GM12878 (cell line): ENCODE measurements around the gene PLXNA2. TPM values are rescaled to one million over a fixed set of nuclear protein-coding genes. Genes with fewer than 3 reads are reported as not detected.

ENCODE experiments used
- ATAC-seq: fragments of 200-7000 bp; cut with Tn5 transposase; 3 replicates; pipeline ENCODE4 v1.9.1; 2020; ENCODE audit warnings: mild to moderate bottlenecking, moderate library complexity
- BruUV-seq: library from RNA; stranded (reverse); fragments of 400-500 nt; replicated peaks from 2 replicates; lab custom pipeline; 2021; lab: Mats Ljungman, UMichigan
- CTCF ChIA-PET: fragments of 300-600 bp; sonication (Branson Sonifier 250); formaldehyde crosslinking; extraction: SDS; loops from one replicate; lab custom pipeline; 2021; ENCODE audit warnings: inconsistent platforms; lab: Yijun Ruan, JAX
- POLR2A ChIA-PET: fragments of 350-600 bp; formaldehyde crosslinking; extraction: SDS; loops from one replicate; lab custom pipeline; 2021; ENCODE audit warnings: inconsistent platforms; lab: Charles Lee
- RAD21 ChIA-PET: fragments of 300-600 bp; sonication (Branson Sonifier 250); formaldehyde crosslinking; loops from one replicate; lab custom pipeline; 2023; ENCODE audit warnings: antibody characterized with exemption; ENCODE audit not compliant: unreplicated experiment; lab: Charles Lee
- SMC1A ChIA-PET: fragments of 300-600 bp; sonication (Branson Sonifier 250); formaldehyde crosslinking; loops from one replicate; lab custom pipeline; 2023; ENCODE audit not compliant: unreplicated experiment, uncharacterized antibody; lab: Charles Lee
- DNase-seq: peaks from one replicate; pipeline ENCODE4 v3.0.0-alpha.2; 2011; ENCODE audit warnings: low read depth, low spot score
- FAIRE-seq: peaks from 3 replicates; lab custom pipeline; 2011; peaks lifted over from hg19 to GRCh38; lab: Jason Lieb, UNC
- H2AFZ ChIP-seq: 2 replicates; pipeline ENCODE4 v1.6.0; 2011; ENCODE audit warnings: low read depth, low read length, control low read depth; ENCODE audit not compliant: control insufficient read depth
- H3K27ac ChIP-seq: 2 replicates; pipeline ENCODE4 v1.5.1; 2011; ENCODE audit warnings: control low read depth; ENCODE audit not compliant: control insufficient read depth, insufficient read depth
- H3K27me3 ChIP-seq, 2 experiments: replicated peaks in 1 of 2; 2 replicates each; pipeline versions ENCODE4 v1.6.0 to v1.6.1; 2011; ENCODE audit warnings: low read length in 1 of 2; ENCODE audit not compliant: control insufficient read depth in 2 of 2, insufficient read depth in 2 of 2
- H3K36me3 ChIP-seq, 2 experiments: 2 replicates each; pipeline ENCODE4 v1.5.1; 2011; ENCODE audit warnings: low read length in 1 of 2; ENCODE audit not compliant: control insufficient read depth in 2 of 2, insufficient read depth in 2 of 2
- H3K4me1 ChIP-seq: 2 replicates; pipeline ENCODE4 v1.6.1; 2011; ENCODE audit warnings: mild to moderate bottlenecking, low read length, moderate library complexity, mixed read lengths; ENCODE audit not compliant: control insufficient read depth, insufficient read depth
- H3K4me2 ChIP-seq: 2 replicates; pipeline ENCODE4 v1.6.0; 2011; ENCODE audit warnings: control low read depth; ENCODE audit not compliant: control insufficient read depth, insufficient read depth
- H3K4me3 ChIP-seq: fragments of 200-600 bp; sonication (generic); 2 replicates; pipeline ENCODE4 v1.5.1; 2016
- H3K79me2 ChIP-seq: 2 replicates; pipeline ENCODE4 v1.6.0; 2011; ENCODE audit warnings: low read length; ENCODE audit not compliant: control insufficient read depth, insufficient read depth
- H3K9ac ChIP-seq: 2 replicates; pipeline ENCODE4 v1.8.0; 2011; ENCODE audit warnings: low read length, control low read depth, mixed read lengths; ENCODE audit not compliant: control insufficient read depth, insufficient read depth
- H3K9me3 ChIP-seq: replicated peaks from 3 replicates; pipeline ENCODE4 v1.5.1; 2011; ENCODE audit warnings: mild to moderate bottlenecking, low read length; ENCODE audit not compliant: control insufficient read depth, insufficient read depth
- H4K20me1 ChIP-seq: 2 replicates; pipeline ENCODE4 v1.6.0; 2011; ENCODE audit not compliant: control insufficient read depth, insufficient read depth
- ATF3 ChIP-seq: IDR thresholded peaks from 2 replicates; pipeline ENCODE4 v1.6.1; 2011; ENCODE audit warnings: low read depth, mild to moderate bottlenecking, low read length, moderate library complexity, borderline replicate concordance; ENCODE audit errors: extremely low read depth
- DPF2 ChIP-seq: fragments of 450-650 bp; IDR thresholded peaks from 2 replicates; pipeline ENCODE4 v1.6.1; 2017; ENCODE audit warnings: mild to moderate bottlenecking
- HDGF ChIP-seq: fragments of 450-650 bp; IDR thresholded peaks from 2 replicates; pipeline ENCODE4 v1.6.1; 2016; ENCODE audit warnings: antibody characterized with exemption
- IKZF1 ChIP-seq: fragments of 450-650 bp; conservative IDR thresholded peaks from 2 replicates; pipeline ENCODE4 v1.6.1; 2017; ENCODE audit warnings: antibody characterized with exemption, mild to moderate bottlenecking
- JUNB ChIP-seq: IDR thresholded peaks from 2 replicates; pipeline ENCODE4 v1.6.1; 2016; ENCODE audit warnings: antibody characterized with exemption, mild to moderate bottlenecking
- NFXL1 ChIP-seq: fragments of 450-650 bp; IDR thresholded peaks from 2 replicates; pipeline ENCODE4 v1.6.1; 2017; ENCODE audit warnings: antibody characterized with exemption, mild to moderate bottlenecking, borderline replicate concordance
- RAD51 ChIP-seq: fragments of 450-650 bp; IDR thresholded peaks from 2 replicates; pipeline ENCODE4 v1.6.1; 2016; ENCODE audit warnings: moderate library complexity, mild to moderate bottlenecking, inconsistent platforms
- SIX5 ChIP-seq: IDR thresholded peaks from 2 replicates; pipeline ENCODE4 v1.6.1; 2011; ENCODE audit warnings: mild to moderate bottlenecking, low read depth, low read length, moderate library complexity; ENCODE audit not compliant: severe bottlenecking
- SP1 ChIP-seq: IDR thresholded peaks from one replicate; pipeline ENCODE4 v1.6.1; 2011; ENCODE audit warnings: low read depth, low read length
- YBX1 ChIP-seq: fragments of 450-650 bp; IDR thresholded peaks from 2 replicates; pipeline ENCODE4 v1.6.1; 2016; ENCODE audit warnings: antibody characterized with exemption
- WGBS: methylation state at CpG from one replicate; pipeline ENCODE4 v1.1.6; 2016; ENCODE audit warnings: low lambda C conversion rate; ENCODE audit not compliant: insufficient replicate concordance, insufficient coverage; ENCODE audit errors: missing lambda C conversion rate; 5-methylcytosine and 5-hydroxymethylcytosine counted together
- in situ Hi-C: fragments of 300-500 bp; cut with MboI; formaldehyde crosslinking; loops from 9 replicates; pipeline ENCODE4 v1.14.3; 2018; ENCODE audit warnings: mixed read lengths
- intact Hi-C: fragments of 100-400 bp; cut with micrococcal nuclease; formaldehyde crosslinking; loops from one replicate; pipeline ENCODE4 v1.14.2; 2022; ENCODE audit not compliant: unreplicated experiment
- polyA plus RNA-seq, 11 experiments: library from polyadenylated mRNA; depleted of rRNA in 4 of 11; unstranded in 6 of 11; stranded (reverse) in 5 of 11; fragments of >200 nt; fragmentation: Nextera tagmentation in 4 of 11; fragmentation: Illumina TruSeq in 1 of 11; extraction: Ambion mirVana in 4 of 11; extraction: Trizol in 1 of 11; gene quantifications; 1 replicate in 1 of 11; 2 replicates in 10 of 11; pipeline versions ENCODE4 v1.2.1 to v1.2.3, GENCODE V29; 2011 to 2016; ENCODE audit warnings: inconsistent platforms in 2 of 11, missing spikeins in 2 of 11, low read depth in 1 of 11
- total RNA-seq, 4 experiments: library from RNA; depleted of rRNA in 3 of 4; stranded (reverse); fragments of >200 nt in 3 of 4; fragmentation: Illumina TruSeq in 1 of 4; extraction: Trizol in 1 of 4; gene quantifications; 2 replicates each; pipeline versions ENCODE4 v1.2.1 to v1.2.3, GENCODE V29; 2013 to 2021
- TF ChIP-seq, protein P1 (sequence below): fragments of 450-650 bp; conservative IDR thresholded peaks from 2 replicates; pipeline ENCODE4 v1.6.1; 2017; ENCODE audit warnings: mild to moderate bottlenecking, moderate library complexity
- TF ChIP-seq, protein P2 (sequence below): IDR thresholded peaks from 2 replicates; pipeline ENCODE4 v1.6.1; 2012; ENCODE audit warnings: low read depth, low read length, improper control_type of control experiment
- TF ChIP-seq, protein P3 (sequence below): fragments of 450-650 bp; IDR thresholded peaks from 2 replicates; pipeline ENCODE4 v1.6.1; 2017; ENCODE audit warnings: mild to moderate bottlenecking, moderate library complexity

PLXNA2 gene
- total and polyA plus RNA-seq, 10 of the 15 experiments (the other 5 are each of a cell fraction or from before 2014, with no cell fraction given) = under 0.01 to 0.08 (median 0.07) TPM; not detected in 4

DNA sequence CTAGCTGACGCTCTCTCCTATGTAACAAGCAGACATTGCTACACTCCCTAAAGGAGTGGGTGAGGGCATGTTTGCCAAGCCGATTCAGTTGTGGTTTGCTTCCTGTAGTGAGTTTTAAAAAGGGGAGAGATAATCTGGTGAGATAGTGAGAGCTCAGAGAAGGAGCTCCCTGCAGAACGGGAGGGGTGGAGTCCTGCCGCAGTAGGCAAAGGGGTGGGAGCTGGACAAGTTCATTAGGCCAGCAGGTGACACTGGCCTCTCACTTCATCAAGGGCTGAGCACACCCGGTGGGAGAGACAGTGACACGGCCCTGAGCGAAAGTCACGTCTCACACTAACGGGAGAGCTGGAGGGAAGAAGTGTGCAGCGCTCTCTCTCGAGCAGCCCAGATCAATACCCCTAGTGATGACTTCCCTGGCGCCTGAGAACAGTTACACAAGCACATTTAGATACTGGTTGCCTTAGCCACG, 189.2 kb downstream of the PLXNA2 start:
- CTCF ChIA-PET = interaction anchor here (0.6 to 1.2 kb wide), 2 partner anchors 10 to 34 kb away, joined by 3 read pairs; no protein-coding TSS in a partner anchor
- DNase-seq = no peak

More for the DNA sequence above, 189.2 kb downstream of the PLXNA2 start:
- SMC1A ChIA-PET = interaction anchor here (0.8 kb wide), 1 partner anchor 83 kb away, joined by 3 read pairs; no protein-coding TSS in a partner anchor
- Histone ChIP-seq H3K36me3 (no peaks in the 10 kb centered on the region), H3K4me3 (no peak overlapping the region), H4K20me1 (no peaks in the 10 kb centered on the region), H2AFZ (no peak overlapping the region), H3K4me2 (no peak overlapping the region), H3K27me3 (peaks cover 0 to 8% of the 10 kb centered on the region in 2 experiments; a peak in 3 of 4 replicates), H3K9me3 (no peaks in the 10 kb centered on the region), H3K27ac (no peak overlapping the region), H3K4me1 (no peaks in the 10 kb centered on the region), H3K9ac (no peak overlapping the region), H3K79me2 (no peaks in the 10 kb centered on the region)
- 37% methylated on average over 13 of the region's 13 CpGs for WGBS
- no peak for FAIRE-seq
- RAD21 ChIA-PET = no interaction called here
- intact Hi-C loops = no loop called here
- no TSS peak for BruUV-seq
- TF ChIP-seq SIX5 (no peak), JUNB (no peak), DPF2 (no peak), NFXL1 (no peak), ATF3 (no peak), RAD51 (no peak), IKZF1 (no peak), YBX1 (no peak), HDGF (no peak), SP1 (no peak)
- TF ChIP-seq, protein P1, sequence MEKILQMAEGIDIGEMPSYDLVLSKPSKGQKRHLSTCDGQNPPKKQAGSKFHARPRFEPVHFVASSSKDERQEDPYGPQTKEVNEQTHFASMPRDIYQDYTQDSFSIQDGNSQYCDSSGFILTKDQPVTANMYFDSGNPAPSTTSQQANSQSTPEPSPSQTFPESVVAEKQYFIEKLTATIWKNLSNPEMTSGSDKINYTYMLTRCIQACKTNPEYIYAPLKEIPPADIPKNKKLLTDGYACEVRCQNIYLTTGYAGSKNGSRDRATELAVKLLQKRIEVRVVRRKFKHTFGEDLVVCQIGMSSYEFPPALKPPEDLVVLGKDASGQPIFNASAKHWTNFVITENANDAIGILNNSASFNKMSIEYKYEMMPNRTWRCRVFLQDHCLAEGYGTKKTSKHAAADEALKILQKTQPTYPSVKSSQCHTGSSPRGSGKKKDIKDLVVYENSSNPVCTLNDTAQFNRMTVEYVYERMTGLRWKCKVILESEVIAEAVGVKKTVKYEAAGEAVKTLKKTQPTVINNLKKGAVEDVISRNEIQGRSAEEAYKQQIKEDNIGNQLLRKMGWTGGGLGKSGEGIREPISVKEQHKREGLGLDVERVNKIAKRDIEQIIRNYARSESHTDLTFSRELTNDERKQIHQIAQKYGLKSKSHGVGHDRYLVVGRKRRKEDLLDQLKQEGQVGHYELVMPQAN = no peak
- TF ChIP-seq, protein P2, sequence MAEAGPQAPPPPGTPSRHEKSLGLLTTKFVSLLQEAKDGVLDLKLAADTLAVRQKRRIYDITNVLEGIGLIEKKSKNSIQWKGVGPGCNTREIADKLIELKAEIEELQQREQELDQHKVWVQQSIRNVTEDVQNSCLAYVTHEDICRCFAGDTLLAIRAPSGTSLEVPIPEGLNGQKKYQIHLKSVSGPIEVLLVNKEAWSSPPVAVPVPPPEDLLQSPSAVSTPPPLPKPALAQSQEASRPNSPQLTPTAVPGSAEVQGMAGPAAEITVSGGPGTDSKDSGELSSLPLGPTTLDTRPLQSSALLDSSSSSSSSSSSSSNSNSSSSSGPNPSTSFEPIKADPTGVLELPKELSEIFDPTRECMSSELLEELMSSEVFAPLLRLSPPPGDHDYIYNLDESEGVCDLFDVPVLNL = no peak
- TF ChIP-seq, protein P3, sequence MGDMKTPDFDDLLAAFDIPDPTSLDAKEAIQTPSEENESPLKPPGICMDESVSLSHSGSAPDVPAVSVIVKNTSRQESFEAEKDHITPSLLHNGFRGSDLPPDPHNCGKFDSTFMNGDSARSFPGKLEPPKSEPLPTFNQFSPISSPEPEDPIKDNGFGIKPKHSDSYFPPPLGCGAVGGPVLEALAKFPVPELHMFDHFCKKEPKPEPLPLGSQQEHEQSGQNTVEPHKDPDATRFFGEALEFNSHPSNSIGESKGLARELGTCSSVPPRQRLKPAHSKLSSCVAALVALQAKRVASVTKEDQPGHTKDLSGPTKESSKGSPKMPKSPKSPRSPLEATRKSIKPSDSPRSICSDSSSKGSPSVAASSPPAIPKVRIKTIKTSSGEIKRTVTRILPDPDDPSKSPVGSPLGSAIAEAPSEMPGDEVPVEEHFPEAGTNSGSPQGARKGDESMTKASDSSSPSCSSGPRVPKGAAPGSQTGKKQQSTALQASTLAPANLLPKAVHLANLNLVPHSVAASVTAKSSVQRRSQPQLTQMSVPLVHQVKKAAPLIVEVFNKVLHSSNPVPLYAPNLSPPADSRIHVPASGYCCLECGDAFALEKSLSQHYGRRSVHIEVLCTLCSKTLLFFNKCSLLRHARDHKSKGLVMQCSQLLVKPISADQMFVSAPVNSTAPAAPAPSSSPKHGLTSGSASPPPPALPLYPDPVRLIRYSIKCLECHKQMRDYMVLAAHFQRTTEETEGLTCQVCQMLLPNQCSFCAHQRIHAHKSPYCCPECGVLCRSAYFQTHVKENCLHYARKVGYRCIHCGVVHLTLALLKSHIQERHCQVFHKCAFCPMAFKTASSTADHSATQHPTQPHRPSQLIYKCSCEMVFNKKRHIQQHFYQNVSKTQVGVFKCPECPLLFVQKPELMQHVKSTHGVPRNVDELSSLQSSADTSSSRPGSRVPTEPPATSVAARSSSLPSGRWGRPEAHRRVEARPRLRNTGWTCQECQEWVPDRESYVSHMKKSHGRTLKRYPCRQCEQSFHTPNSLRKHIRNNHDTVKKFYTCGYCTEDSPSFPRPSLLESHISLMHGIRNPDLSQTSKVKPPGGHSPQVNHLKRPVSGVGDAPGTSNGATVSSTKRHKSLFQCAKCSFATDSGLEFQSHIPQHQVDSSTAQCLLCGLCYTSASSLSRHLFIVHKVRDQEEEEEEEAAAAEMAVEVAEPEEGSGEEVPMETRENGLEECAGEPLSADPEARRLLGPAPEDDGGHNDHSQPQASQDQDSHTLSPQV = no peak
- POLR2A ChIA-PET = interaction anchor here (0.6 kb wide), 1 partner anchor 37 kb away, joined by 5 read pairs; no protein-coding TSS in a partner anchor
- in situ Hi-C loops = no loop called here
- no peak for ATAC-seq
